Heart left ventricle (tissue), 16 donors: ENCODE results near the gene HOXA1. TPM values are rescaled to one million over a fixed set of nuclear protein-coding genes. Genes with fewer than 3 reads are reported as not detected.

ENCODE experiments used
- ATAC-seq, 4 donors: fragments of 200-7000 bp; cut with Tn5 transposase; one replicate each; pipeline ENCODE4 v1.9.1; 2020 to 2022; ENCODE audit warnings: moderate library complexity in 4 of 4, mild to moderate bottlenecking in 3 of 4, moderate number of reproducible peaks in 1 of 4
- DNase-seq, 5 donors: peaks; one replicate each; pipeline ENCODE4 v3.0.0-alpha.2; 2020
- H3K27ac ChIP-seq, 12 donors: fragments of 200-600 bp; sonication (generic) in 4 of 12; one replicate each; pipeline versions ENCODE4 v1.5.0 to v1.8.0; 2016 to 2022; ENCODE audit warnings: mild to moderate bottlenecking in 2 of 12
- H3K27me3 ChIP-seq, 9 donors: fragments of 200-600 bp; sonication (generic) in 2 of 9; one replicate each; pipeline versions ENCODE4 v1.5.1 to v1.8.0; 2016 to 2022; ENCODE audit warnings: mild to moderate bottlenecking in 3 of 9
- H3K36me3 ChIP-seq, 9 donors: fragments of 200-600 bp; sonication (generic) in 2 of 9; one replicate each; pipeline versions ENCODE4 v1.5.0 to v1.8.0; 2018 to 2022; ENCODE audit warnings: mild to moderate bottlenecking in 2 of 9
- H3K4me1 ChIP-seq, 12 donors: fragments of 200-600 bp; sonication (generic) in 4 of 12; one replicate each; pipeline versions ENCODE4 v1.5.0 to v1.8.0; 2016 to 2022; ENCODE audit warnings: mild to moderate bottlenecking in 3 of 12
- H3K4me3 ChIP-seq, 12 donors: fragments of 200-600 bp; sonication (generic) in 4 of 12; one replicate each; pipeline versions ENCODE4 v1.5.0 to v1.8.0; 2017 to 2022; ENCODE audit warnings: mild to moderate bottlenecking in 9 of 12, moderate library complexity in 4 of 12
- H3K9me3 ChIP-seq, 12 donors: fragments of 200-600 bp; sonication (generic) in 4 of 12; one replicate each; pipeline versions ENCODE4 v1.5.0 to v1.8.0; 2016 to 2022; ENCODE audit warnings: mild to moderate bottlenecking in 1 of 12
- CTCF ChIP-seq, 12 donors: fragments of 200-600 bp; sonication (generic) in 4 of 12; IDR thresholded peaks; one replicate each; pipeline versions ENCODE4 v1.5.0 to v1.8.0; 2018 to 2022; ENCODE audit warnings: antibody characterized with exemption in 12 of 12, mild to moderate bottlenecking in 5 of 12
- POLR2A ChIP-seq, 2 donors: fragments of 450-650 bp; IDR thresholded peaks; one replicate each; pipeline ENCODE4 v1.6.1; 2017; ENCODE audit warnings: antibody characterized with exemption in 2 of 2, mild to moderate bottlenecking in 2 of 2, moderate library complexity in 2 of 2
- WGBS, 4 donors: extraction: QIAGEN DNeasy Blood & Tissue Kit in 2 of 4; methylation state at CpG; one replicate each; pipeline versions ENCODE4 v1.1.5 to v1.1.7; 2013 to 2018; 5-methylcytosine and 5-hydroxymethylcytosine counted together
- intact Hi-C, 10 donors: fragments of 100-400 bp; cut with DNase I; formaldehyde crosslinking; loops; one replicate each; pipeline versions ENCODE4 v1.11.1 to v1.14.2; 2022
- polyA plus RNA-seq, 2 donors: library from polyadenylated mRNA; stranded (reverse); fragments of 200-250 nt; gene quantifications; one replicate each; pipeline ENCODE4 v1.2.3, GENCODE V29; 2013
- total RNA-seq, 9 donors: library from RNA; depleted of rRNA in 2 of 9; stranded (reverse); fragments of >200 nt in 2 of 9; fragmentation: NEBNext Ultra II Directional in 3 of 9; extraction: Animal tissue kit (Norgen Biotek cat#: 25700) in 3 of 9; gene quantifications; one replicate each; pipeline versions ENCODE4 v1.1.0 to v1.2.4, GENCODE V29; 2016 to 2023
- donor health status: ischemic (EF 13 %, LVEDD 7.1; RV severe dilation, severe dysfunction).
- donor health status: healthy with polysubstance abuse.
- donor health status: DM: no; HTN: yes; CAD: no.
- donor health status: DM: no; HTN: no; CAD: no.
- donor health status: ischemic (EF 25% LVEDD 6.9; RV normal size, moderate dysfunction).
- donor health status: ischemic (EF 25% LVEDD 5.7; RV mildly dilated, moderate dysfunction).
- donor health status: healthy.
- donor health status: DM: yes; HTN: yes; CAD: no.
- donor health status: ischemic (EF 35%, LVEDD 5.7; RV mildly dilated, moderate dysfunction).
- donor health status: nonischemic (EF 11% LVEDD 7.7; RV severe dilation, severe dysfunction).
- donor health status: DM: yes; HTN: yes; CAD: no.
- donor health status: PGD.
- donor health status: ischemic (EF 29% LVEDD 5.4; RV normal size, mild dysfunction).
- donor health status: nonischemic (EF 23%, LVEDD 6.1; RV moderate dilation, normal function).

Gene HOXA1
- total and polyA plus RNA-seq, 11 donors: 0.07 to 0.66 (median 0.36) TPM; not detected in 7

- H3K27ac ChIP-seq: no peak overlapping the region
- no peak for DNase-seq
- H3K36me3 ChIP-seq: no peaks in the 10 kb centered on the region
- intact Hi-C loops: no loop called here
- H3K9me3 ChIP-seq: peaks cover 0 to 7% (median 0%) of the 10 kb centered on the region in 12 donors
- ATAC-seq: no peak
- TF ChIP-seq POLR2A (IDR thresholded peaks at IDR 0.05): no peak
- no peak for TF ChIP-seq CTCF (IDR thresholded peaks at IDR 0.05)
- WGBS, 4 donors: 9 to 39% (median 21%) methylated on average over 3 of the region's 3 CpGs
- peaks cover 33 to 100% (median 74%) of the 10 kb centered on the region in 9 donors for H3K27me3 ChIP-seq
- no peak overlapping the region for H3K4me3 ChIP-seq
- H3K4me1 ChIP-seq: peaks cover 0 to 8% (median under 1%) of the 10 kb centered on the region in 12 donors
These were observed 4.7 kb downstream of the HOXA1 start for GRCh38 chr7:27091105-27091504.

- no peak for ATAC-seq
- Histone ChIP-seq H3K27me3 (peaks cover 14 to 99% (median 55%) of the 10 kb centered on the region in 9 donors), H3K4me1 (peaks cover 0 to 8% (median 0%) of the 10 kb centered on the region in 12 donors), H3K36me3 (no peaks in the 10 kb centered on the region), H3K27ac (no peak overlapping the region), H3K9me3 (peaks cover 0 to 7% (median 0%) of the 10 kb centered on the region in 12 donors), H3K4me3 (peak overlapping the region in 1 of 12 donors; percentile 29)
- TF ChIP-seq POLR2A (IDR thresholded peaks at IDR 0.05) (no peak), CTCF (IDR thresholded peaks at IDR 0.05) (no peak)
- DNase-seq: no peak
- intact Hi-C loops: no loop called here
- WGBS, 4 donors: 11 to 22% (median 14%) methylated on average over 62 to 68 of the region's 68 CpGs
These were observed 7.5 kb downstream of the HOXA1 start for GRCh38 chr7:27088002-27088922.

GRCh38 chr7:27083646-27084045 lies 12.2 kb downstream of the HOXA1 start:
- WGBS, 4 donors: 76 to 81% (median 78%) methylated on average over 2 of the region's 2 CpGs
- Histone ChIP-seq H3K9me3 (peaks cover 0 to 7% (median 0%) of the 10 kb centered on the region in 12 donors), H3K36me3 (no peaks in the 10 kb centered on the region), H3K27ac (no peak overlapping the region), H3K4me1 (peaks cover 0 to 14% (median 0%) of the 10 kb centered on the region in 12 donors), H3K4me3 (no peak overlapping the region), H3K27me3 (peaks cover 7 to 61% (median 34%) of the 10 kb centered on the region in 9 donors)
- DNase-seq (no peak), ATAC-seq (no peak)
- intact Hi-C loops: no loop called here
- TF ChIP-seq CTCF (IDR thresholded peaks at IDR 0.05) (no peak), POLR2A (IDR thresholded peaks at IDR 0.05) (no peak)

- H3K9me3 ChIP-seq: no peaks in the 10 kb centered on the region
- no peaks in the 10 kb centered on the region for H3K36me3 ChIP-seq
- no peak overlapping the region for H3K27ac ChIP-seq
- ATAC-seq (no peak), DNase-seq (no peak)
- H3K27me3 ChIP-seq: peaks cover 0 to 47% (median 20%) of the 10 kb centered on the region in 9 donors
- 65 to 91% (median 74%) methylated on average over 1 of the region's 1 CpG for WGBS, 4 donors
- intact Hi-C loops: no loop called here
- TF ChIP-seq POLR2A (IDR thresholded peaks at IDR 0.05) (no peak), CTCF (IDR thresholded peaks at IDR 0.05) (no peak)
- H3K4me1 ChIP-seq: peaks cover 0 to 6% (median 0%) of the 10 kb centered on the region in 12 donors
- no peak overlapping the region for H3K4me3 ChIP-seq
These were observed 13.6 kb downstream of the HOXA1 start for GRCh38 chr7:27082171-27082570.
